Lung (tissue), 12 donors: ENCODE results near the gene GPC6. TPM values are rescaled to one million over a fixed set of nuclear protein-coding genes. Genes with fewer than 3 reads are reported as not detected.

Experiments used
- ATAC-seq: fragments of 200-7000 bp; cut with Tn5 transposase; one replicate; pipeline ENCODE4 v1.9.1; 2020; ENCODE audit warnings: moderate number of reproducible peaks; ENCODE audit not compliant: insufficient read depth, low FRiP score
- DNase-seq, 3 donors: peaks; one replicate each; pipeline ENCODE4 v3.0.0-alpha.2; 2013 to 2017
- H3K27ac ChIP-seq, 2 donors: one replicate each; pipeline ENCODE4 v1.5.1; 2013; ENCODE audit warnings: mild to moderate bottlenecking in 2 of 2, moderate library complexity in 2 of 2, control low read depth in 1 of 2, inconsistent platforms in 1 of 2, low read depth in 1 of 2, low read length in 1 of 2
- H3K27me3 ChIP-seq, 3 donors: one replicate each; pipeline ENCODE4 v1.5.1; 2013; ENCODE audit warnings: low read length in 2 of 3; ENCODE audit not compliant: control insufficient read depth in 3 of 3, insufficient read depth in 3 of 3
- H3K36me3 ChIP-seq, 4 donors: one replicate each; pipeline ENCODE4 v1.5.1; 2013; ENCODE audit warnings: low read length in 4 of 4, mild to moderate bottlenecking in 1 of 4, moderate library complexity in 1 of 4; ENCODE audit not compliant: control insufficient read depth in 4 of 4, insufficient read depth in 4 of 4
- H3K4me1 ChIP-seq, 5 donors: one replicate each; pipeline ENCODE4 v1.5.1; 2013; ENCODE audit warnings: low read length in 5 of 5, mild to moderate bottlenecking in 2 of 5, moderate library complexity in 1 of 5; ENCODE audit not compliant: control insufficient read depth in 5 of 5, insufficient read depth in 5 of 5
- H3K4me3 ChIP-seq: one replicate; pipeline ENCODE4 v1.5.1; 2013; ENCODE audit warnings: mild to moderate bottlenecking, control low read depth, moderate library complexity
- H3K9ac ChIP-seq, 2 donors: one replicate each; pipeline ENCODE4 v1.5.1; 2013; ENCODE audit warnings: low read length in 2 of 2, control low read depth in 1 of 2; ENCODE audit not compliant: insufficient read depth in 1 of 2
- H3K9me3 ChIP-seq, 4 donors: one replicate each; pipeline ENCODE4 v1.5.1; 2013; ENCODE audit warnings: low read length in 3 of 4, mild to moderate bottlenecking in 1 of 4, moderate library complexity in 1 of 4; ENCODE audit not compliant: control insufficient read depth in 4 of 4, insufficient read depth in 3 of 4
- CTCF ChIP-seq: IDR thresholded peaks from 2 replicates; pipeline ENCODE4 v1.5.1; 2012; ENCODE audit warnings: mild to moderate bottlenecking; ENCODE audit errors: control extremely low read depth, extremely low read depth
- WGBS, 2 donors: extraction: QIAGEN DNeasy Blood & Tissue Kit; methylation state at CpG; one replicate each; pipeline ENCODE4 v1.1.7; 2013; 5-methylcytosine and 5-hydroxymethylcytosine counted together
- polyA plus RNA-seq, 2 donors: library from polyadenylated mRNA; stranded (reverse); fragments of 200-250 nt; gene quantifications; one replicate each; pipeline ENCODE4 v1.2.1, GENCODE V29; 2013
- total RNA-seq, 2 donors: library from RNA; depleted of rRNA in 1 of 2; stranded (reverse); fragments of >200 nt in 1 of 2; gene quantifications; one replicate each; pipeline ENCODE4 v1.2.1, GENCODE V29; 2014 to 2021
- donor health status: control.
- donor health status: control.
- donor health status: Bipolar disorder and iron deficiency.
- donor health status: healthy.
- donor health status: DM: yes; HTN: yes; CAD: no.

Gene GPC6
- total and polyA plus RNA-seq, 4 donors = 0.45 to 31.4 (median 4.8) TPM

- Histone ChIP-seq H3K4me1 (no peaks in the 10 kb centered on the region), H3K9me3 (peaks cover 0 to 4% (median 3%) of the 10 kb centered on the region in 4 donors), H3K9ac (no peak overlapping the region), H3K4me3 (no peak overlapping the region), H3K27me3 (no peaks in the 10 kb centered on the region), H3K36me3 (no peaks in the 10 kb centered on the region), H3K27ac (no peak overlapping the region)
- DNase-seq (no peak), ATAC-seq (no peak)
- 92 to 94% methylated on average over 4 of the region's 4 CpGs for WGBS, 2 donors
- no peak for TF ChIP-seq CTCF
These were observed 489.3 kb downstream of the GPC6 start for GRCh38 chr13:93715866-93716265.

GRCh38 chr13:93716623-93717022 lies 490.0 kb downstream of the GPC6 start:
- H3K27ac ChIP-seq = no peak overlapping the region
- no peak overlapping the region for H3K9ac ChIP-seq
- TF ChIP-seq CTCF = no peak
- no peaks in the 10 kb centered on the region for H3K4me1 ChIP-seq
- no peak for ATAC-seq
- H3K36me3 ChIP-seq = no peaks in the 10 kb centered on the region
- H3K9me3 ChIP-seq = peaks cover 0 to 4% (median 3%) of the 10 kb centered on the region in 4 donors
- DNase-seq = no peak
- no peak overlapping the region for H3K4me3 ChIP-seq
- H3K27me3 ChIP-seq = no peaks in the 10 kb centered on the region

- 44 to 53% methylated on average over 3 of the region's 3 CpGs for WGBS, 2 donors
- H3K9me3 ChIP-seq = no peaks in the 10 kb centered on the region
- no peaks in the 10 kb centered on the region for H3K36me3 ChIP-seq
- DNase-seq (no peak), ATAC-seq (no peak)
- peaks cover 0 to 5% (median 0%) of the 10 kb centered on the region in 5 donors for H3K4me1 ChIP-seq
- H3K27me3 ChIP-seq = no peaks in the 10 kb centered on the region
- H3K9ac ChIP-seq = no peak overlapping the region
- no peak for TF ChIP-seq CTCF
- H3K4me3 ChIP-seq = no peak overlapping the region
- no peak overlapping the region for H3K27ac ChIP-seq
These were observed 494.9 kb downstream of the GPC6 start for GRCh38 chr13:93721483-93721882.

GRCh38 chr13:93723316-93723715 lies 496.7 kb downstream of the GPC6 start:
- ATAC-seq = no peak
- 84 to 85% methylated on average over 3 of the region's 3 CpGs for WGBS, 2 donors
- peak in 1 of 3 donors; percentile 53 for DNase-seq
- H3K27ac ChIP-seq = no peak overlapping the region
- H3K27me3 ChIP-seq = no peaks in the 10 kb centered on the region
- H3K9ac ChIP-seq = no peak overlapping the region
- no peaks in the 10 kb centered on the region for H3K36me3 ChIP-seq
- peaks cover 0 to 5% (median 0%) of the 10 kb centered on the region in 5 donors for H3K4me1 ChIP-seq
- no peak for TF ChIP-seq CTCF
- H3K9me3 ChIP-seq = no peaks in the 10 kb centered on the region
- no peak overlapping the region for H3K4me3 ChIP-seq
